AG09309 (cell line): Measurements from ENCODE around the gene GDPD3.
A peak's percentile ranks its signal among the peaks of the same experiment; 100 is the strongest.

Experiments
- DNase-seq: peaks from one replicate; pipeline ENCODE4 v3.0.0-alpha.2; 2010; ENCODE audit warnings: low read depth
- H3K4me3 ChIP-seq: 2 replicates; pipeline ENCODE4 v1.5.1; 2011; ENCODE audit warnings: mild to moderate bottlenecking, low read depth, low read length, moderate library complexity; ENCODE audit not compliant: control insufficient read depth
- TF ChIP-seq, protein P1 (sequence below): IDR thresholded peaks from 2 replicates; pipeline ENCODE4 v1.5.1; 2011; ENCODE audit warnings: mild to moderate bottlenecking, low read depth, low read length, inconsistent platforms; ENCODE audit not compliant: insufficient read depth, control insufficient read depth; ENCODE audit errors: missing control alignments

GDPD3 gene

DNA sequence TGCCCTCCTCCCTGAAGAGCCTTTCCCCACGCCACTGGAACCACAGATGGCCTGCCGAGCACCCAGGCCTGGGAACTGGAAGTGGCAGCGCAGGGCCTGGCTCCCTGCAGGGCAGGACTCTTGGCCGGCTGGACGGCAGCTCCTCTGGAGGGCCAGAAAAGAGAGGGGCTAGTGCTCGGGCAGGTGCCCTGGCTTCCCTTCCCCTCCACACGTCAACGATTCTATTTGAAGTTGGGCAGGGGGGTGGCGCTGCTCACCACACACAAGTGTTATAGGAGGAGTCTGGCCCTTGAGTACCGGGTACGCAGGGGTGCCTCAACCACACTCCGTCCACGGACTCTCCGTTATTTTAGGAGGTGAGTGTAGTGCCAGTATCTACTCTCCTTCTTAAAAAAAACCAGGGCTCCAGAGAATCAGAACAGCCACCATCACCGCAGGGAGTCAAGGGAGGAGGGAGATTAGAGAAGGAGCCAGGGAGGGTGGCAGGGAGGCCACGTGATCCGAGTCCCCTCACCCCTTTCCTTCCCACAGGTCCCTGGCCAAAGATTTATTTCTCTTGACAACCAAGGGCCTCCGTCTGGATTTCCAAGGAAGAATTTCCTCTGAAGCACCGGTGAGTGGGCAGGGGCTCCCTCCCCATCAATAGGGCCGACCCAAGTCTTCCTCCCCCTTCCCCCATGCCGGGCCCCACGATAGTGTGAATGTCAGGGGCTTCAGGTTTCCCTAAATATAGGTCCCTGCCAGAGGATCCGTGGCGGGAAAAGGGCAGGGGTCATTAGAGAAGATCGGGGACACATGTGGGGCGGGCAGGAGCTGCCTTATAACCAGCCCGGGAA, 49.2 kb downstream of the GDPD3 start:
- DNase-seq = no peak
- TF ChIP-seq, protein P1, sequence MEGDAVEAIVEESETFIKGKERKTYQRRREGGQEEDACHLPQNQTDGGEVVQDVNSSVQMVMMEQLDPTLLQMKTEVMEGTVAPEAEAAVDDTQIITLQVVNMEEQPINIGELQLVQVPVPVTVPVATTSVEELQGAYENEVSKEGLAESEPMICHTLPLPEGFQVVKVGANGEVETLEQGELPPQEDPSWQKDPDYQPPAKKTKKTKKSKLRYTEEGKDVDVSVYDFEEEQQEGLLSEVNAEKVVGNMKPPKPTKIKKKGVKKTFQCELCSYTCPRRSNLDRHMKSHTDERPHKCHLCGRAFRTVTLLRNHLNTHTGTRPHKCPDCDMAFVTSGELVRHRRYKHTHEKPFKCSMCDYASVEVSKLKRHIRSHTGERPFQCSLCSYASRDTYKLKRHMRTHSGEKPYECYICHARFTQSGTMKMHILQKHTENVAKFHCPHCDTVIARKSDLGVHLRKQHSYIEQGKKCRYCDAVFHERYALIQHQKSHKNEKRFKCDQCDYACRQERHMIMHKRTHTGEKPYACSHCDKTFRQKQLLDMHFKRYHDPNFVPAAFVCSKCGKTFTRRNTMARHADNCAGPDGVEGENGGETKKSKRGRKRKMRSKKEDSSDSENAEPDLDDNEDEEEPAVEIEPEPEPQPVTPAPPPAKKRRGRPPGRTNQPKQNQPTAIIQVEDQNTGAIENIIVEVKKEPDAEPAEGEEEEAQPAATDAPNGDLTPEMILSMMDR = peak; percentile 20
- H3K4me3 ChIP-seq = peak overlapping the region; percentile 54

DNA sequence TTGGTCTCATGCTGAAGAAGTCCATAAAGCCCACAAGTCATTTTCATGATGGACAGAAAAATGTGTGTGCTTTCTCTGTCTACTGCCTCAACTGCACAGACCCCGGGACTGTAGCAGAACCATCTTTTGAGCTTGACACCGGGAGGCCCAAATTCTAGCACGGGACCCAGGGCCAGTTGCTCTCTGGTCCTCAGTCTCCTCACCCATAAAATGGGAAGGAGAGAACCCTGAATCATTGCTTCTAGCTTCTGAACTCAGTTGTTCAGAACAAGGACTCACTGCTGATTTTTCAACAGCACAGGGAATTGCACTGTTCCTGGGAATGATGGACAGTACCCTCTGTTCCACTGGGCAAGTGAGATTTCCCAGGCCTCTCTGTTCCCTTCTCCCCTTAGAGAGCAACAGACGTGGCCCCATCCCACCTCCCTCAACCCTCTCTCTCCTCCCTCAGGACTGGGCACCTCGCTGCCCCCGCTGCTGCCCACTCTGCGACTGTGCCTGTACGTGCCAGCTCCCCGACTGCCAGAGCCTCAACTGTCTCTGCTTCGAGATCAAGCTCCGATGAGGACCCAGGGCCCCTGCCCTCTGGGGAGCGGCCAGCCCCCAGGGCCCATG, 50.0 kb downstream of the GDPD3 start:
- DNase-seq = no peak
- TF ChIP-seq, protein P1 = no peak
- peak overlapping the region; percentile 54 for H3K4me3 ChIP-seq

DNA sequence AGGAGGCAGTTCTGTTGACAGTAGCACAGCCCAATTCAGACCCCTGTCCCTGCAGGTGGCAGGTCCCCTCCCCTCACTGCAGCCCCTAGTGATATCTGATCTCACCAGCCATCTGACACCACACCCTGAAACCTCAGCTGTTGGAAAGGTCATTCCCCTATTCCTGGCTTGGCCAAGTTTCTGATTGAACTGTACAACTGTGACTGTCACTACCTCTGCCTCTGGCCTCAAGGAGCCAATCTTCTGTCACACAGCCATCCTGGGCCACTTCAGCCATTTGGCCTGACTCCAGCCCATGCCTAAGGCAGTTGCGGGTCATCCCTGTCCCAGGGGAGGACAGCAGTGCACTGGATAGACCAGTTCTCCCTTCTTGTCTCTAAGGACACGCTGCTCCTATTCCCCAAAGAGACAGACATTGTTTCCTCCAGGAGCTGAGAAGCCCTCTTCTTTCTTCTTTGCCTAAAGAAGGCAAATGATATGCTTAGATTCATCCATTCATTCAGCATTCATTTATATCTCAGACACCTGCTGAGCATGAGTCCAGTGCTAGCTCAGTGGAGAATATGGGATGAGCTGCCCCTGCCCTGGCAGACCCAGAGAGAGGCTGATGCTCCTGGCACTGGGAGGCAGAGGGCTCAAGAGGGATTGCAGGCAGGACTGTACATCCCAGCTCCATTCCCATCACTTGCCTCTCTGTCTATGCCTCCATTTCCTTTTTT, 52.3 kb downstream of the GDPD3 start:
- no peak overlapping the region for H3K4me3 ChIP-seq
- DNase-seq = no peak
- TF ChIP-seq, protein P1 = no peak

DNA sequence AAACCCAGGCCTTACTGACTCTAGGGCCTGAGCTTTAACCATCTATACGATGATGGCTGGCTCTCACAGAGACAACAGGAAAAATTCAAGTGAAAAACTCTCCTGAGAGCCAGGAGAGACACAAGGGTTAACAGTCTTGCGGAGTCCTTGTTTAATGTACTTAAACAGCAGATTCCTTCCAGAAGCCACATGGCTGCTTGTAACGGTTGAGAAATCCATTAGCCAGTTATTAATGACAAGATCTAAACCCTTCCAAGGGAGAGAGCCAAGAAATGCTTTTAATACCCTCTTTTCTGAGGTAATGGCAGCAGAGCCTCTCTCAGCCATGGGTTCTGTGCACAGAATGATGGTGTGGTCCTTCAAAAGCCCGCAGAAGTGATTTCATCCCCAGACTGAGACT, 53.0 kb downstream of the GDPD3 start:
- TF ChIP-seq, protein P1 = no peak
- no peak overlapping the region for H3K4me3 ChIP-seq
- DNase-seq = no peak

DNA sequence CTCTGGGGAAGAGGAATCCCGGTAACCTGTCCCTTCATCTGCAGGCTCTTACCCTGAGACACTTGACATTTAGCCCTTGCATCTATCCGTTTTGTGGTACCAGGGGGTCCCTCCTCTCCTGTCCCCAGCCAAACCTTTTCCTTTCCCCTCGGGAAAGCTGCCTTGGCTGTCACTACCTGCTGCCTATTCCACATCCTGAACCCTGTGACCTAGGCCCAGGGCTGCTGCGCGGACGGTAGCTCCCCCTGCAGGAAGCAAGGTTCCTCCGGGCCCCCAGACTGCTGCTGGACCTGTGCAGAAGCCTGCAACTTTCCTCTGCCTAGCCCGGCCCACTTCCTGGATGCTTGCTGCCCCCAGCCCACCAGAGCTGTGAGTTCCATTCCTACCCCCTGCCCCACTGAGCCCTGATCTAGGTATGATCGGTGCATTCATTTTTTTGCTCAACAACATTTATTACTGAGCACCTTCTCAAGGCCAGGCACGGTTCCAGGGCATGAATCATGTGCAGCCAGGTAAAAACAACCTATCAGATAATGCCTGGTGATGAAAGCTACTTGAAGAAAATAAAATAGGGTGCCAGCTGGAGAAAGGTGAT, 58.3 kb downstream of the GDPD3 start:
- TF ChIP-seq, protein P1 = peak; percentile 56
- H3K4me3 ChIP-seq = no peak overlapping the region
- DNase-seq = no peak
